H9 (cell line): ENCODE data around the gene DUSP21. TPM values are rescaled to one million over a fixed set of nuclear protein-coding genes. Genes with fewer than 3 reads are reported as not detected.

Experiments
- DNase-seq: peaks from one replicate; pipeline ENCODE4 v3.0.0-alpha.2; 2017
- H2AFZ ChIP-seq: one replicate; pipeline ENCODE4 v1.6.1; 2013; ENCODE audit warnings: mild to moderate bottlenecking, low read length, control low read depth, moderate library complexity
- H2AK5ac ChIP-seq: 2 replicates; pipeline ENCODE4 v1.6.1; 2013; ENCODE audit warnings: low read length, control low read depth, mixed read lengths; ENCODE audit not compliant: insufficient read length
- H2BK120ac ChIP-seq: one replicate; pipeline ENCODE4 v1.6.1; 2013; ENCODE audit warnings: low read depth, mild to moderate bottlenecking, low read length, control low read depth, inconsistent platforms; ENCODE audit not compliant: poor library complexity, severe bottlenecking
- H2BK12ac ChIP-seq: 2 replicates; pipeline ENCODE4 v1.6.1; 2013; ENCODE audit warnings: low read length, control low read depth, mixed read lengths, low read depth; ENCODE audit not compliant: insufficient read length
- H2BK15ac ChIP-seq: 2 replicates; pipeline ENCODE4 v1.6.1; 2013; ENCODE audit warnings: low read depth, low read length, control low read depth
- H2BK20ac ChIP-seq: one replicate; pipeline ENCODE4 v1.6.1; 2013; ENCODE audit warnings: low read depth, mild to moderate bottlenecking, low read length, control low read depth, inconsistent platforms; ENCODE audit not compliant: poor library complexity, severe bottlenecking
- H2BK5ac ChIP-seq: 2 replicates; pipeline ENCODE4 v1.6.1; 2013; ENCODE audit warnings: low read length, control low read depth, mixed read lengths; ENCODE audit not compliant: insufficient read length
- H3K14ac ChIP-seq: 2 replicates; pipeline ENCODE4 v1.6.1; 2013; ENCODE audit warnings: low read length, control low read depth; ENCODE audit not compliant: insufficient read depth
- H3K18ac ChIP-seq: 2 replicates; pipeline ENCODE4 v1.6.1; 2013; ENCODE audit warnings: low read depth, mild to moderate bottlenecking, mixed read lengths, low read length, control low read depth; ENCODE audit not compliant: insufficient read length
- H3K23ac ChIP-seq: 2 replicates; pipeline ENCODE4 v1.6.1; 2013; ENCODE audit warnings: low read length, control low read depth, mixed read lengths, low read depth; ENCODE audit not compliant: insufficient read length
- H3K23me2 ChIP-seq: 2 replicates; pipeline ENCODE4 v1.6.1; 2013; ENCODE audit warnings: low read depth, mild to moderate bottlenecking, mixed read lengths, low read length, control low read depth; ENCODE audit not compliant: insufficient read length, poor library complexity, severe bottlenecking
- H3K27ac ChIP-seq: 2 replicates; pipeline ENCODE4 v1.5.1; 2013; ENCODE audit warnings: low read length, control low read depth, mixed read lengths, low read depth; ENCODE audit not compliant: insufficient read length
- H3K27me3 ChIP-seq: 2 replicates; pipeline ENCODE4 v1.6.1; 2013; ENCODE audit warnings: low read length, control low read depth, inconsistent platforms; ENCODE audit not compliant: insufficient read depth
- H3K4ac ChIP-seq: 2 replicates; pipeline ENCODE4 v1.6.1; 2013; ENCODE audit warnings: low read depth, mild to moderate bottlenecking, control low read depth, inconsistent platforms, low read length, moderate library complexity
- H3K4me1 ChIP-seq: 2 replicates; pipeline ENCODE4 v1.6.1; 2013; ENCODE audit warnings: low read length, control low read depth, inconsistent platforms; ENCODE audit not compliant: insufficient read depth
- H3K4me2 ChIP-seq: 2 replicates; pipeline ENCODE4 v1.6.1; 2013; ENCODE audit warnings: low read length, control low read depth, mixed read lengths; ENCODE audit not compliant: insufficient read length, insufficient read depth
- H3K56ac ChIP-seq: 2 replicates; pipeline ENCODE4 v1.6.1; 2013; ENCODE audit warnings: low read depth, mild to moderate bottlenecking, mixed read lengths, low read length, control low read depth; ENCODE audit not compliant: insufficient read length
- H3K79me1 ChIP-seq: 2 replicates; pipeline ENCODE4 v1.6.1; 2013; ENCODE audit warnings: low read depth, mild to moderate bottlenecking, moderate library complexity, low read length, control low read depth, inconsistent platforms; ENCODE audit not compliant: insufficient read depth, poor library complexity, severe bottlenecking
- H3K79me2 ChIP-seq: 2 replicates; pipeline ENCODE4 v1.6.1; 2013; ENCODE audit warnings: low read length, control low read depth, inconsistent platforms; ENCODE audit not compliant: insufficient read depth
- H3K9ac ChIP-seq: 2 replicates; pipeline ENCODE4 v1.6.1; 2013; ENCODE audit warnings: low read length, control low read depth, mixed read lengths; ENCODE audit not compliant: insufficient read length; ENCODE audit errors: extremely low read depth
- H3K9me3 ChIP-seq: one replicate; pipeline ENCODE4 v1.6.1; 2013; ENCODE audit warnings: low read depth, low read length, inconsistent platforms; ENCODE audit not compliant: control insufficient read depth
- H3T11ph ChIP-seq: one replicate; pipeline ENCODE4 v1.6.1; 2013; ENCODE audit warnings: mild to moderate bottlenecking, low read length, control low read depth, inconsistent platforms
- H4K20me1 ChIP-seq: one replicate; pipeline ENCODE4 v1.6.1; 2013; ENCODE audit not compliant: control insufficient read depth, insufficient read length, insufficient read depth
- H4K5ac ChIP-seq: 2 replicates; pipeline ENCODE4 v1.6.1; 2013; ENCODE audit warnings: low read depth, mild to moderate bottlenecking, mixed read lengths, low read length, control low read depth; ENCODE audit not compliant: insufficient read length
- H4K8ac ChIP-seq: replicated peaks from 2 replicates; pipeline ENCODE4 v1.6.1; 2013; ENCODE audit warnings: low read length, control low read depth, mixed read lengths, low read depth; ENCODE audit not compliant: insufficient read length
- H4K91ac ChIP-seq: 2 replicates; pipeline ENCODE4 v1.6.1; 2013; ENCODE audit warnings: low read depth, mild to moderate bottlenecking, moderate library complexity, mixed read lengths, low read length, control low read depth; ENCODE audit not compliant: insufficient read length
- H3K27ac Mint-ChIP-seq, 3 experiments: 2 replicates in 2 of 3; 3 replicates in 1 of 3; pipeline ENCODE4 v1.8.0; 2020 to 2021; ENCODE audit warnings: mixed read lengths in 3 of 3, mild to moderate bottlenecking in 1 of 3, moderate library complexity in 1 of 3
- H3K27me3 Mint-ChIP-seq: 2 replicates; pipeline ENCODE4 v1.8.0; 2021; ENCODE audit warnings: low read depth, mild to moderate bottlenecking, moderate library complexity, mixed read lengths
- H3K36me3 Mint-ChIP-seq, 3 experiments: 2 replicates in 2 of 3; 3 replicates in 1 of 3; pipeline ENCODE4 v1.8.0; 2020 to 2021; ENCODE audit warnings: low read depth in 3 of 3, mixed read lengths in 3 of 3; ENCODE audit not compliant: insufficient read depth in 1 of 3
- H3K4me1 Mint-ChIP-seq, 2 experiments: 2 replicates each; pipeline ENCODE4 v1.8.0; 2020; ENCODE audit warnings: mixed read lengths in 2 of 2
- H3K4me3 Mint-ChIP-seq, 2 experiments: 2 replicates in 1 of 2; 3 replicates in 1 of 2; pipeline ENCODE4 v1.8.0; 2020 to 2021; ENCODE audit warnings: mild to moderate bottlenecking in 2 of 2, mixed read lengths in 2 of 2, moderate library complexity in 1 of 2
- H3K9me3 Mint-ChIP-seq, 2 experiments: 2 replicates in 1 of 2; 3 replicates in 1 of 2; pipeline ENCODE4 v1.8.0; 2020; ENCODE audit warnings: mild to moderate bottlenecking in 2 of 2, mixed read lengths in 2 of 2, moderate library complexity in 1 of 2
- WGBS: extraction: QIAGEN DNeasy Blood & Tissue Kit; methylation state at CpG from one replicate; pipeline ENCODE4 v1.1.7; 2013; ENCODE audit warnings: missing lambda C conversion rate, low lambda C conversion rate, mixed read lengths; ENCODE audit not compliant: insufficient read length; ENCODE audit errors: extremely low coverage; 5-methylcytosine and 5-hydroxymethylcytosine counted together
- total RNA-seq: library from RNA; stranded (reverse); gene quantifications from 2 replicates; pipeline ENCODE4 v1.2.1, GENCODE V29; 2021
- TF ChIP-seq, protein P1 (sequence below): fragments of 200-600 bp; sonication (generic); conservative IDR thresholded peaks from 3 replicates; pipeline ENCODE4 v1.8.0; 2021; ENCODE audit warnings: antibody characterized with exemption, mild to moderate bottlenecking

The DUSP21 gene
- total RNA-seq, 1 experiment from 2014 or later = not detected

DNA sequence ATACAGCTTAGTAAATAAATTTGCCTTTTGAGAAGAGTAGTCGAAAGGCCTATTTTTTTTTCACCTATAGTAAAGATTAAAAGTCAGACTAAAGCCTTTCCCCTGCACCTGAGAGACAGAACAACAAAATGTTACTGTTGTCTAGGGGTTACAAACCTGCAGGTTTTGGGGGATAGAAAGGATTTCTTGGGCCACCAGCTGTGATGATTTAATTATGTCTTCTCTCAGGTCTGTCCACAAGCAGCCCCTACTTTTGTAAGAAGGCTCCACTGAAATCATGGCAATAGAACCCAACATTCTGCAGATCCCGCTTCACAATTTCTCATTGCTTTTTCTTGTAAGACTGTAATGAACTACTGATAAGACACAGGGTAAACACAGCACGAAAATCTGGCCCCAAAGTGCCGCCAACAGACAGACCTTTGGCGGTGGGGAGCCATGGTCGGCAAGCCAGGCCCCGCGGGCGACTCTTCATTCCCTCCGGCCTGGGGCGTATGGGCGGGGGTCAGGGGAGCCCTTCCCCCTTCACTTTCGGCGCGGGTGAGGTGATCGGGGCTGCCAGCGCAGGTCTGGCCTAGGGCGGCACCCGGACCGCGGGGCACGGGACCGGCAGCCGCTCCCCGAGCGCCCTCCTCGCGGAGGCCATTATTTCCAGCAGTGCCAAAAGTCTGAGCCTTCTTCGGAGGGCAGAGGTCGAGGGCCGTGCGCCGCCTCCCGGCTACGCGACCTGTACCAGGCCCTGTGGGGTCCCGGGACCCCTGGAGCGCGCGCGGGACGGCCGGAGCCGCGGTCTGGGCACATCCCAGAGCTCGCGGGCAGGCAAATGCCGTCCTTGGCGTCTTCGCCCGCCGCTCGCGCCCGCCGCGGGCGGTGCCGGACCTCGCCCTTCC, 28.4 kb downstream of the DUSP21 start:
- Histone ChIP-seq H3K9ac (peak overlapping the region; percentile 60), H3T11ph (no peak overlapping the region), H3K14ac (0 out of 2 replicates have a peak overlapping the region, but pooled peaks have one; percentile 32), H4K5ac (no peak overlapping the region), H2BK20ac (no peak overlapping the region), H3K56ac (no peak overlapping the region), H2AFZ (no peak overlapping the region), H2BK15ac (no peak overlapping the region), H3K79me2 (peaks cover 7% of the 10 kb centered on the region; the same call in 1 of the 2 replicates), H3K18ac (no peak overlapping the region), H3K27ac (no peak overlapping the region), H2BK5ac (no peak overlapping the region), H3K23me2 (no peaks in the 10 kb centered on the region), H2BK12ac (no peak overlapping the region), H4K91ac (no peak overlapping the region), H2BK120ac (no peak overlapping the region), H3K79me1 (no peaks in the 10 kb centered on the region), H4K20me1 (no peaks in the 10 kb centered on the region), H2AK5ac (no peak overlapping the region), H3K4ac (no peak overlapping the region), H3K4me1 (no peaks in the 10 kb centered on the region), H3K27me3 (no peaks in the 10 kb centered on the region), H3K9me3 (peaks cover 18% of the 10 kb centered on the region), H4K8ac (no peak overlapping the region), H3K23ac (no peak overlapping the region), H3K4me2 (peak overlapping the region; percentile 62)
- TF ChIP-seq, protein P1, sequence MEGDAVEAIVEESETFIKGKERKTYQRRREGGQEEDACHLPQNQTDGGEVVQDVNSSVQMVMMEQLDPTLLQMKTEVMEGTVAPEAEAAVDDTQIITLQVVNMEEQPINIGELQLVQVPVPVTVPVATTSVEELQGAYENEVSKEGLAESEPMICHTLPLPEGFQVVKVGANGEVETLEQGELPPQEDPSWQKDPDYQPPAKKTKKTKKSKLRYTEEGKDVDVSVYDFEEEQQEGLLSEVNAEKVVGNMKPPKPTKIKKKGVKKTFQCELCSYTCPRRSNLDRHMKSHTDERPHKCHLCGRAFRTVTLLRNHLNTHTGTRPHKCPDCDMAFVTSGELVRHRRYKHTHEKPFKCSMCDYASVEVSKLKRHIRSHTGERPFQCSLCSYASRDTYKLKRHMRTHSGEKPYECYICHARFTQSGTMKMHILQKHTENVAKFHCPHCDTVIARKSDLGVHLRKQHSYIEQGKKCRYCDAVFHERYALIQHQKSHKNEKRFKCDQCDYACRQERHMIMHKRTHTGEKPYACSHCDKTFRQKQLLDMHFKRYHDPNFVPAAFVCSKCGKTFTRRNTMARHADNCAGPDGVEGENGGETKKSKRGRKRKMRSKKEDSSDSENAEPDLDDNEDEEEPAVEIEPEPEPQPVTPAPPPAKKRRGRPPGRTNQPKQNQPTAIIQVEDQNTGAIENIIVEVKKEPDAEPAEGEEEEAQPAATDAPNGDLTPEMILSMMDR = no peak
- H3K36me3 Mint-ChIP-seq = peaks cover 3 to 9% (median 8%) of the 10 kb centered on the region in 3 experiments
- H3K9me3 Mint-ChIP-seq = peaks cover 37 to 57% of the 10 kb centered on the region in 2 experiments
- peaks cover 4 to 10% of the 10 kb centered on the region in 2 experiments for H3K4me1 Mint-ChIP-seq
- DNase-seq = no peak
- H3K4me3 Mint-ChIP-seq = peak overlapping the region; percentile 86 to 95
- peak overlapping the region; percentile 93 to 96 (median 94); a peak in 6 of 7 replicates for H3K27ac Mint-ChIP-seq
- H3K27me3 Mint-ChIP-seq = no peaks in the 10 kb centered on the region
- no CpG with 5 or more reads among the region's 60 CpGs for WGBS
